WTC11 (cell line): ENCODE data around the gene PRXL2C. TPM values are rescaled to one million over a fixed set of nuclear protein-coding genes. Genes with fewer than 3 reads are reported as not detected.
"Not testable (repeated sequence)": the region's sequence is repeated elsewhere in the genome, so short reads cannot be mapped to it uniquely, and the experiment has no call there.

Experiments used
- ATAC-seq: fragments of 200-7000 bp; cut with Tn5 transposase; 2 replicates; pipeline ENCODE4 v1.10.0; 2021; ENCODE audit warnings: mild to moderate bottlenecking, moderate library complexity
- CTCF ChIA-PET: fragments of 300-600 bp; sonication (Branson Sonifier 250); formaldehyde crosslinking; loops from one replicate; lab custom pipeline; 2021; ENCODE audit warnings: antibody characterized with exemption; lab: Charles Lee
- POLR2A ChIA-PET: fragments of 350-600 bp; sonication (Branson Sonifier 250); formaldehyde crosslinking; loops from one replicate; lab custom pipeline; 2021; ENCODE audit warnings: antibody characterized with exemption; lab: Charles Lee
- DNase-seq: peaks from one replicate; pipeline ENCODE4 v3.0.0; 2021; ENCODE audit warnings: low spot score
- H3K27ac Mint-ChIP-seq: 2 replicates; pipeline ENCODE4 v1.8.0; 2021; ENCODE audit warnings: mixed read lengths
- H3K27me3 Mint-ChIP-seq: 2 replicates; pipeline ENCODE4 v1.8.0; 2021; ENCODE audit warnings: low read depth, mild to moderate bottlenecking, moderate library complexity, mixed read lengths
- H3K36me3 Mint-ChIP-seq: 2 replicates; pipeline ENCODE4 v1.8.0; 2021; ENCODE audit warnings: mixed read lengths
- H3K4me1 Mint-ChIP-seq: 2 replicates; pipeline ENCODE4 v1.8.0; 2022; ENCODE audit warnings: mixed read lengths
- H3K4me3 Mint-ChIP-seq: 2 replicates; pipeline ENCODE4 v1.8.0; 2021; ENCODE audit warnings: mild to moderate bottlenecking, moderate library complexity, mixed read lengths
- H3K9me3 Mint-ChIP-seq: 2 replicates; pipeline ENCODE4 v1.8.0; 2021; ENCODE audit warnings: mixed read lengths
- CDX4 ChIP-seq: fragments of 250-450 bp; sonication (Bioruptor Pico); IDR thresholded peaks from 2 replicates; pipeline ENCODE4 v1.9.0; 2021; ENCODE audit warnings: moderate library complexity, mild to moderate bottlenecking, inconsistent platforms, borderline replicate concordance
- CREM ChIP-seq: sonication (generic); formaldehyde crosslinking; IDR thresholded peaks from 2 replicates; pipeline ENCODE4 v1.8.1; 2022; ENCODE audit warnings: mild to moderate bottlenecking, missing genetic modification reagents, moderate library complexity
- ESRRA ChIP-seq: sonication (generic); formaldehyde crosslinking; IDR thresholded peaks from 2 replicates; pipeline ENCODE4 v1.8.1; 2022; ENCODE audit warnings: mild to moderate bottlenecking, missing genetic modification reagents, borderline replicate concordance
- MLX ChIP-seq: sonication (generic); formaldehyde crosslinking; IDR thresholded peaks from 2 replicates; pipeline ENCODE4 v1.8.1; 2023; ENCODE audit warnings: mild to moderate bottlenecking, missing genetic modification reagents, moderate library complexity
- PRDM15 ChIP-seq: sonication (generic); formaldehyde crosslinking; IDR thresholded peaks from 2 replicates; pipeline ENCODE4 v1.8.0; 2022; ENCODE audit warnings: missing genetic modification reagents
- SMAD4 ChIP-seq: sonication (generic); formaldehyde crosslinking; IDR thresholded peaks from 2 replicates; pipeline ENCODE4 v1.8.0; 2022; ENCODE audit warnings: mild to moderate bottlenecking, missing genetic modification reagents
- TCF7 ChIP-seq: sonication (generic); formaldehyde crosslinking; IDR thresholded peaks from 2 replicates; pipeline ENCODE4 v1.8.0; 2022; ENCODE audit warnings: mild to moderate bottlenecking, low read depth, missing genetic modification reagents, moderate library complexity
- TEAD4 ChIP-seq: sonication (generic); formaldehyde crosslinking; IDR thresholded peaks from 2 replicates; pipeline ENCODE4 v1.8.0; 2022; ENCODE audit warnings: mild to moderate bottlenecking, missing genetic modification reagents
- ZBTB21 ChIP-seq: sonication (generic); formaldehyde crosslinking; IDR thresholded peaks from 2 replicates; pipeline ENCODE4 v1.8.1; 2023; ENCODE audit warnings: mild to moderate bottlenecking, missing genetic modification reagents, borderline replicate concordance
- ZMAT4 ChIP-seq: fragments of 250-450 bp; sonication (Bioruptor Pico); IDR thresholded peaks from 2 replicates; pipeline ENCODE4 v1.9.0; 2021; ENCODE audit warnings: mild to moderate bottlenecking
- ZNF138 ChIP-seq: sonication (generic); formaldehyde crosslinking; conservative IDR thresholded peaks from 2 replicates; pipeline ENCODE4 v1.8.1; 2022; ENCODE audit warnings: mild to moderate bottlenecking, moderate library complexity, missing genetic modification reagents
- ZNF281 ChIP-seq: sonication (generic); formaldehyde crosslinking; IDR thresholded peaks from 2 replicates; pipeline ENCODE4 v1.8.0; 2023; ENCODE audit warnings: mild to moderate bottlenecking, missing genetic modification reagents
- ZNF396 ChIP-seq: fragments of 250-450 bp; sonication (Bioruptor Pico); IDR thresholded peaks from 2 replicates; pipeline ENCODE4 v1.8.0; 2021; ENCODE audit warnings: mild to moderate bottlenecking, moderate library complexity, borderline replicate concordance
- total RNA-seq: library from RNA; stranded (reverse); gene quantifications from 3 replicates; pipeline ENCODE4 v1.2.3, GENCODE V29; 2021

PRXL2C gene
- total RNA-seq, 1 experiment from 2014 or later = 7.5 TPM

- TF ChIP-seq ZNF138 = no peak
- no peak for TF ChIP-seq CREM
- TF ChIP-seq ZMAT4 (CRISPR knock-in tag) = no peak
Measured at GRCh38 chr9:96674906-96675538, 19.9 kb upstream of the PRXL2C start (continued).

- H3K27ac Mint-ChIP-seq, ATAC-seq, POLR2A ChIA-PET, H3K4me3 Mint-ChIP-seq, CTCF ChIA-PET, H3K36me3 Mint-ChIP-seq, DNase-seq, H3K4me1 Mint-ChIP-seq, H3K27me3 Mint-ChIP-seq: not testable (repeated sequence)
- H3K9me3 Mint-ChIP-seq = peaks cover 33% of the 10 kb centered on the region
Measured at GRCh38 chr9:96673786-96674185, 18.7 kb upstream of the PRXL2C start.

- no peaks in the 10 kb centered on the region for H3K4me1 Mint-ChIP-seq
- peaks cover 3% of the 10 kb centered on the region; the same call in 1 of the 2 replicates for H3K36me3 Mint-ChIP-seq
- no peak for DNase-seq
- ChIA-PET CTCF (interaction anchor here (0.6 to 1.1 kb wide), 2 partner anchors 211 to 227 kb away, joined by 3 read pairs; no protein-coding TSS in a partner anchor), POLR2A (no interaction called here)
- no peak overlapping the region for H3K27ac Mint-ChIP-seq
- no peak for ATAC-seq
- TF ChIP-seq CDX4 (CRISPR knock-in tag) (no peak), CREM (no peak), ESRRA (no peak), ZNF396 (no peak)
- H3K27me3 Mint-ChIP-seq = peaks cover 2% of the 10 kb centered on the region; the same call in 1 of the 2 replicates
- peaks cover 23% of the 10 kb centered on the region for H3K9me3 Mint-ChIP-seq
- no peak overlapping the region for H3K4me3 Mint-ChIP-seq
Measured at GRCh38 chr9:96668868-96669534, 13.9 kb upstream of the PRXL2C start.

- Mint-ChIP-seq H3K27me3 (peaks cover 2% of the 10 kb centered on the region; the same call in 1 of the 2 replicates), H3K4me3 (no peak overlapping the region), H3K4me1 (no peaks in the 10 kb centered on the region), H3K9me3 (peaks cover 16% of the 10 kb centered on the region), H3K27ac (no peak overlapping the region), H3K36me3 (peaks cover 3% of the 10 kb centered on the region; the same call in 1 of the 2 replicates)
- ATAC-seq = no peak
- ChIA-PET CTCF (interaction anchor here (0.8 to 4.2 kb wide), 18 partner anchors 9 to 435 kb away, joined by 3 to 25 read pairs (median 4); partner anchors contain the start of gene HABP4), POLR2A (no interaction called here)
- DNase-seq = no peak
- TF ChIP-seq SMAD4 = no peak
- TF ChIP-seq PRDM15 (CRISPR knock-in tag) = no peak
- no peak for TF ChIP-seq MLX (CRISPR knock-in tag)
- no peak for TF ChIP-seq ZNF281 (CRISPR knock-in tag)
- TF ChIP-seq TEAD4 (CRISPR knock-in tag) = no peak
- TF ChIP-seq ZBTB21 (CRISPR knock-in tag) = no peak
- TF ChIP-seq TCF7 (CRISPR knock-in tag) = no peak
Measured at GRCh38 chr9:96667363-96667728, 12.2 kb upstream of the PRXL2C start.
